H9 (cell line): ENCODE data around the gene ABHD5. TPM values are rescaled to one million over a fixed set of nuclear protein-coding genes. Genes with fewer than 3 reads are reported as not detected.

ENCODE experiments used
- DNase-seq: peaks from one replicate; pipeline ENCODE4 v3.0.0-alpha.2; 2017
- H2AFZ ChIP-seq: one replicate; pipeline ENCODE4 v1.6.1; 2013; ENCODE audit warnings: mild to moderate bottlenecking, low read length, control low read depth, moderate library complexity
- H2AK5ac ChIP-seq: 2 replicates; pipeline ENCODE4 v1.6.1; 2013; ENCODE audit warnings: low read length, control low read depth, mixed read lengths; ENCODE audit not compliant: insufficient read length
- H2BK120ac ChIP-seq: one replicate; pipeline ENCODE4 v1.6.1; 2013; ENCODE audit warnings: low read depth, mild to moderate bottlenecking, low read length, control low read depth, inconsistent platforms; ENCODE audit not compliant: poor library complexity, severe bottlenecking
- H2BK12ac ChIP-seq: 2 replicates; pipeline ENCODE4 v1.6.1; 2013; ENCODE audit warnings: low read length, control low read depth, mixed read lengths, low read depth; ENCODE audit not compliant: insufficient read length
- H2BK15ac ChIP-seq: 2 replicates; pipeline ENCODE4 v1.6.1; 2013; ENCODE audit warnings: low read depth, low read length, control low read depth
- H2BK20ac ChIP-seq: one replicate; pipeline ENCODE4 v1.6.1; 2013; ENCODE audit warnings: low read depth, mild to moderate bottlenecking, low read length, control low read depth, inconsistent platforms; ENCODE audit not compliant: poor library complexity, severe bottlenecking
- H2BK5ac ChIP-seq: 2 replicates; pipeline ENCODE4 v1.6.1; 2013; ENCODE audit warnings: low read length, control low read depth, mixed read lengths; ENCODE audit not compliant: insufficient read length
- H3K14ac ChIP-seq: 2 replicates; pipeline ENCODE4 v1.6.1; 2013; ENCODE audit warnings: low read length, control low read depth; ENCODE audit not compliant: insufficient read depth
- H3K18ac ChIP-seq: 2 replicates; pipeline ENCODE4 v1.6.1; 2013; ENCODE audit warnings: low read depth, mild to moderate bottlenecking, mixed read lengths, low read length, control low read depth; ENCODE audit not compliant: insufficient read length
- H3K23ac ChIP-seq: 2 replicates; pipeline ENCODE4 v1.6.1; 2013; ENCODE audit warnings: low read length, control low read depth, mixed read lengths, low read depth; ENCODE audit not compliant: insufficient read length
- H3K23me2 ChIP-seq: 2 replicates; pipeline ENCODE4 v1.6.1; 2013; ENCODE audit warnings: low read depth, mild to moderate bottlenecking, mixed read lengths, low read length, control low read depth; ENCODE audit not compliant: insufficient read length, poor library complexity, severe bottlenecking
- H3K27ac ChIP-seq: 2 replicates; pipeline ENCODE4 v1.5.1; 2013; ENCODE audit warnings: low read length, control low read depth, mixed read lengths, low read depth; ENCODE audit not compliant: insufficient read length
- H3K27me3 ChIP-seq: 2 replicates; pipeline ENCODE4 v1.6.1; 2013; ENCODE audit warnings: low read length, control low read depth, inconsistent platforms; ENCODE audit not compliant: insufficient read depth
- H3K4ac ChIP-seq: 2 replicates; pipeline ENCODE4 v1.6.1; 2013; ENCODE audit warnings: low read depth, mild to moderate bottlenecking, control low read depth, inconsistent platforms, low read length, moderate library complexity
- H3K4me1 ChIP-seq: 2 replicates; pipeline ENCODE4 v1.6.1; 2013; ENCODE audit warnings: low read length, control low read depth, inconsistent platforms; ENCODE audit not compliant: insufficient read depth
- H3K4me2 ChIP-seq: 2 replicates; pipeline ENCODE4 v1.6.1; 2013; ENCODE audit warnings: low read length, control low read depth, mixed read lengths; ENCODE audit not compliant: insufficient read length, insufficient read depth
- H3K56ac ChIP-seq: 2 replicates; pipeline ENCODE4 v1.6.1; 2013; ENCODE audit warnings: low read depth, mild to moderate bottlenecking, mixed read lengths, low read length, control low read depth; ENCODE audit not compliant: insufficient read length
- H3K79me1 ChIP-seq: 2 replicates; pipeline ENCODE4 v1.6.1; 2013; ENCODE audit warnings: low read depth, mild to moderate bottlenecking, moderate library complexity, low read length, control low read depth, inconsistent platforms; ENCODE audit not compliant: insufficient read depth, poor library complexity, severe bottlenecking
- H3K79me2 ChIP-seq: 2 replicates; pipeline ENCODE4 v1.6.1; 2013; ENCODE audit warnings: low read length, control low read depth, inconsistent platforms; ENCODE audit not compliant: insufficient read depth
- H3K9ac ChIP-seq: 2 replicates; pipeline ENCODE4 v1.6.1; 2013; ENCODE audit warnings: low read length, control low read depth, mixed read lengths; ENCODE audit not compliant: insufficient read length; ENCODE audit errors: extremely low read depth
- H3K9me3 ChIP-seq: one replicate; pipeline ENCODE4 v1.6.1; 2013; ENCODE audit warnings: low read depth, low read length, inconsistent platforms; ENCODE audit not compliant: control insufficient read depth
- H3T11ph ChIP-seq: one replicate; pipeline ENCODE4 v1.6.1; 2013; ENCODE audit warnings: mild to moderate bottlenecking, low read length, control low read depth, inconsistent platforms
- H4K20me1 ChIP-seq: one replicate; pipeline ENCODE4 v1.6.1; 2013; ENCODE audit not compliant: control insufficient read depth, insufficient read length, insufficient read depth
- H4K5ac ChIP-seq: 2 replicates; pipeline ENCODE4 v1.6.1; 2013; ENCODE audit warnings: low read depth, mild to moderate bottlenecking, mixed read lengths, low read length, control low read depth; ENCODE audit not compliant: insufficient read length
- H4K8ac ChIP-seq: replicated peaks from 2 replicates; pipeline ENCODE4 v1.6.1; 2013; ENCODE audit warnings: low read length, control low read depth, mixed read lengths, low read depth; ENCODE audit not compliant: insufficient read length
- H4K91ac ChIP-seq: 2 replicates; pipeline ENCODE4 v1.6.1; 2013; ENCODE audit warnings: low read depth, mild to moderate bottlenecking, moderate library complexity, mixed read lengths, low read length, control low read depth; ENCODE audit not compliant: insufficient read length
- H3K27ac Mint-ChIP-seq, 3 experiments: 2 replicates in 2 of 3; 3 replicates in 1 of 3; pipeline ENCODE4 v1.8.0; 2020 to 2021; ENCODE audit warnings: mixed read lengths in 3 of 3, mild to moderate bottlenecking in 1 of 3, moderate library complexity in 1 of 3
- H3K27me3 Mint-ChIP-seq: 2 replicates; pipeline ENCODE4 v1.8.0; 2021; ENCODE audit warnings: low read depth, mild to moderate bottlenecking, moderate library complexity, mixed read lengths
- H3K36me3 Mint-ChIP-seq, 3 experiments: 2 replicates in 2 of 3; 3 replicates in 1 of 3; pipeline ENCODE4 v1.8.0; 2020 to 2021; ENCODE audit warnings: low read depth in 3 of 3, mixed read lengths in 3 of 3; ENCODE audit not compliant: insufficient read depth in 1 of 3
- H3K4me1 Mint-ChIP-seq, 2 experiments: 2 replicates each; pipeline ENCODE4 v1.8.0; 2020; ENCODE audit warnings: mixed read lengths in 2 of 2
- H3K4me3 Mint-ChIP-seq, 2 experiments: 2 replicates in 1 of 2; 3 replicates in 1 of 2; pipeline ENCODE4 v1.8.0; 2020 to 2021; ENCODE audit warnings: mild to moderate bottlenecking in 2 of 2, mixed read lengths in 2 of 2, moderate library complexity in 1 of 2
- H3K9me3 Mint-ChIP-seq, 2 experiments: 2 replicates in 1 of 2; 3 replicates in 1 of 2; pipeline ENCODE4 v1.8.0; 2020; ENCODE audit warnings: mild to moderate bottlenecking in 2 of 2, mixed read lengths in 2 of 2, moderate library complexity in 1 of 2
- CTCF ChIP-seq: fragments of 200-600 bp; sonication (generic); conservative IDR thresholded peaks from 3 replicates; pipeline ENCODE4 v1.8.0; 2021; ENCODE audit warnings: antibody characterized with exemption, mild to moderate bottlenecking
- WGBS: extraction: QIAGEN DNeasy Blood & Tissue Kit; methylation state at CpG from one replicate; pipeline ENCODE4 v1.1.7; 2013; ENCODE audit warnings: missing lambda C conversion rate, low lambda C conversion rate, mixed read lengths; ENCODE audit not compliant: insufficient read length; ENCODE audit errors: extremely low coverage; 5-methylcytosine and 5-hydroxymethylcytosine counted together
- total RNA-seq: library from RNA; stranded (reverse); gene quantifications from 2 replicates; pipeline ENCODE4 v1.2.1, GENCODE V29; 2021

The ABHD5 gene
- total RNA-seq, 1 experiment from 2014 or later: 13.1 TPM

GRCh38 chr3:43689766-43690399, 855 bp upstream of the ABHD5 start:
- no peaks in the 10 kb centered on the region for H4K20me1 ChIP-seq
- H2AK5ac ChIP-seq: no peak overlapping the region
- Mint-ChIP-seq H3K36me3 (peaks cover 0 to 16% (median 2%) of the 10 kb centered on the region in 3 experiments; a peak in 1 of 7 replicates), H3K4me1 (peaks cover 38 to 39% of the 10 kb centered on the region in 2 experiments), H3K27me3 (no peaks in the 10 kb centered on the region; the same call in 1 of the 2 replicates), H3K4me3 (peak overlapping the region; percentile 87 to 91), H3K27ac (peak overlapping the region; percentile 97 to 99 (median 98)), H3K9me3 (no peaks in the 10 kb centered on the region)
- H4K5ac ChIP-seq: no peak overlapping the region
- H3K27ac ChIP-seq: peak overlapping the region; percentile 20
- no peak overlapping the region for H4K8ac ChIP-seq
- H3K9me3 ChIP-seq: no peaks in the 10 kb centered on the region
- no peak overlapping the region for H3K4ac ChIP-seq
- no peak overlapping the region for H3K18ac ChIP-seq
- no peak overlapping the region for H2BK20ac ChIP-seq
- H3K9ac ChIP-seq: peak overlapping the region; percentile 37
- DNase-seq: no peak
- H3K23ac ChIP-seq: no peak overlapping the region
- no peak overlapping the region for H3T11ph ChIP-seq
- no peak overlapping the region for H4K91ac ChIP-seq
- no CpG with 5 or more reads among the region's 26 CpGs for WGBS
- no peak overlapping the region for H2BK5ac ChIP-seq
- peak overlapping the region; percentile 52 for H3K4me2 ChIP-seq
- no peak for TF ChIP-seq CTCF
- H2BK15ac ChIP-seq: no peak overlapping the region
- H2BK12ac ChIP-seq: no peak overlapping the region
- no peaks in the 10 kb centered on the region for H3K79me1 ChIP-seq
- H3K4me1 ChIP-seq: peaks cover 10% of the 10 kb centered on the region; the same call in 1 of the 2 replicates
- H3K27me3 ChIP-seq: no peaks in the 10 kb centered on the region
- no peak overlapping the region for H2AFZ ChIP-seq
- no peaks in the 10 kb centered on the region for H3K23me2 ChIP-seq
- H3K14ac ChIP-seq: no peak overlapping the region
- no peak overlapping the region for H3K56ac ChIP-seq
- H2BK120ac ChIP-seq: no peak overlapping the region
- H3K79me2 ChIP-seq: no peaks in the 10 kb centered on the region
